Liver (tissue), 9 donors: ENCODE data around the gene RRP8. TPM values are rescaled to one million over a fixed set of nuclear protein-coding genes. Genes with fewer than 3 reads are reported as not detected.
A peak's percentile ranks its signal among the peaks of the same experiment; 100 is the strongest.

Experiments used
- DNase-seq: peaks from one replicate; pipeline ENCODE4 v3.0.0-alpha.2; 2017; ENCODE audit warnings: low spot score
- H3K27ac ChIP-seq, 2 donors: one replicate each; pipeline ENCODE4 v1.7.0; 2013; ENCODE audit warnings: inconsistent platforms in 2 of 2, low read length in 2 of 2, control low read depth in 1 of 2, low read depth in 1 of 2, mild to moderate bottlenecking in 1 of 2
- H3K27me3 ChIP-seq, 4 donors: one replicate each; pipeline versions ENCODE4 v1.6.1 to v1.7.0; 2013; ENCODE audit warnings: low read length in 3 of 4, inconsistent platforms in 1 of 4, mild to moderate bottlenecking in 1 of 4, moderate library complexity in 1 of 4; ENCODE audit not compliant: control insufficient read depth in 4 of 4, insufficient read depth in 4 of 4
- H3K36me3 ChIP-seq, 4 donors: one replicate each; pipeline versions ENCODE4 v1.6.1 to v1.7.0; 2013; ENCODE audit warnings: low read length in 3 of 4, mild to moderate bottlenecking in 3 of 4, low read depth in 1 of 4, moderate library complexity in 1 of 4; ENCODE audit not compliant: control insufficient read depth in 4 of 4, insufficient read depth in 3 of 4
- H3K4me1 ChIP-seq, 4 donors: one replicate each; pipeline versions ENCODE4 v1.6.1 to v1.7.0; 2013; ENCODE audit warnings: low read length in 3 of 4, mild to moderate bottlenecking in 3 of 4, moderate library complexity in 1 of 4; ENCODE audit not compliant: control insufficient read depth in 4 of 4, insufficient read depth in 4 of 4
- H3K4me3 ChIP-seq, 3 donors: one replicate each; pipeline versions ENCODE4 v1.6.1 to v1.7.0; 2013; ENCODE audit warnings: low read length in 3 of 3, control low read depth in 1 of 3, low read depth in 1 of 3, mild to moderate bottlenecking in 1 of 3
- H3K9ac ChIP-seq, 2 donors: one replicate each; pipeline ENCODE4 v1.7.0; 2013; ENCODE audit warnings: low read length in 2 of 2, mild to moderate bottlenecking in 2 of 2, moderate library complexity in 2 of 2, control low read depth in 1 of 2, low read depth in 1 of 2
- H3K9me3 ChIP-seq, 4 donors: one replicate each; pipeline versions ENCODE4 v1.6.1 to v1.7.0; 2013; ENCODE audit warnings: low read length in 3 of 4; ENCODE audit not compliant: control insufficient read depth in 4 of 4
- EGR1 ChIP-seq, 2 donors: IDR thresholded peaks; 2 replicates each; pipeline ENCODE4 v1.6.1; 2016 to 2018; ENCODE audit warnings: antibody characterized with exemption in 2 of 2, low read depth in 2 of 2
- FOXA1 ChIP-seq: IDR thresholded peaks from 2 replicates; pipeline ENCODE4 v1.6.1; 2016; ENCODE audit warnings: antibody characterized with exemption
- GABPA ChIP-seq, 2 donors: IDR thresholded peaks in 1 of 2; conservative IDR thresholded peaks in 1 of 2; 2 replicates each; pipeline ENCODE4 v1.6.1; 2016; ENCODE audit warnings: antibody characterized with exemption in 2 of 2, mild to moderate bottlenecking in 1 of 2, moderate library complexity in 1 of 2
- HNF4A ChIP-seq, 2 donors: conservative IDR thresholded peaks; 2 replicates each; pipeline ENCODE4 v1.6.1; 2016; ENCODE audit warnings: antibody characterized with exemption in 2 of 2, mild to moderate bottlenecking in 2 of 2
- HNF4G ChIP-seq: IDR thresholded peaks from 2 replicates; pipeline ENCODE4 v1.6.1; 2016; ENCODE audit warnings: antibody characterized with exemption
- JUND ChIP-seq, 2 donors: IDR thresholded peaks; 2 replicates each; pipeline ENCODE4 v1.6.1; 2016; ENCODE audit warnings: antibody characterized with exemption in 2 of 2
- NR2F2 ChIP-seq: IDR thresholded peaks from 2 replicates; pipeline ENCODE4 v1.6.1; 2016; ENCODE audit warnings: antibody characterized with exemption
- RAD21 ChIP-seq, 2 donors: IDR thresholded peaks; 2 replicates each; pipeline ENCODE4 v1.6.1; 2016; ENCODE audit warnings: antibody characterized with exemption in 2 of 2, mild to moderate bottlenecking in 2 of 2
- RXRA ChIP-seq, 2 donors: IDR thresholded peaks; 2 replicates each; pipeline ENCODE4 v1.6.1; 2017 to 2018; ENCODE audit warnings: antibody characterized with exemption in 2 of 2, mild to moderate bottlenecking in 1 of 2
- SP1 ChIP-seq: IDR thresholded peaks from 2 replicates; pipeline ENCODE4 v1.6.1; 2018; ENCODE audit warnings: antibody characterized with exemption, mild to moderate bottlenecking
- TAF1 ChIP-seq: conservative IDR thresholded peaks from 2 replicates; pipeline ENCODE4 v1.6.1; 2016; ENCODE audit warnings: antibody characterized with exemption, mild to moderate bottlenecking
- YY1 ChIP-seq: IDR thresholded peaks from 2 replicates; pipeline ENCODE4 v1.6.1; 2016; ENCODE audit warnings: antibody characterized with exemption, mild to moderate bottlenecking
- WGBS: extraction: QIAGEN DNeasy Blood & Tissue Kit; methylation state at CpG from one replicate; pipeline ENCODE4 v1.1.7; 2013; 5-methylcytosine and 5-hydroxymethylcytosine counted together
- polyA plus RNA-seq, 2 donors: library from polyadenylated mRNA; stranded (reverse) in 1 of 2; unstranded in 1 of 2; fragments of 200-250 nt in 1 of 2; fragments of >200 nt in 1 of 2; fragmentation: Nextera tagmentation in 1 of 2; extraction: Ambion mirVana in 1 of 2; gene quantifications; one replicate each; pipeline versions ENCODE4 v1.2.1 to v1.2.3, GENCODE V29; 2013 to 2015
- total RNA-seq, 2 donors: library from RNA; depleted of rRNA; stranded (reverse); fragments of >200 nt; gene quantifications; one replicate each; pipeline ENCODE4 v1.2.3, GENCODE V29; 2014
- TF ChIP-seq, protein P1 (sequence below): IDR thresholded peaks from 2 replicates; pipeline ENCODE4 v1.6.1; 2016; ENCODE audit warnings: antibody characterized with exemption
- TF ChIP-seq, protein P2 (sequence below): IDR thresholded peaks from 2 replicates; pipeline ENCODE4 v1.6.1; 2016; ENCODE audit warnings: antibody characterized with exemption
- TF ChIP-seq, protein P3 (sequence below): IDR thresholded peaks from 2 replicates; pipeline ENCODE4 v1.6.1; 2016; ENCODE audit warnings: antibody characterized with exemption
- TF ChIP-seq, protein P4 (sequence below): IDR thresholded peaks from 2 replicates; pipeline ENCODE4 v1.6.1; 2016; ENCODE audit warnings: antibody characterized with exemption, mild to moderate bottlenecking
- TF ChIP-seq, protein P5 (sequence below): fragments of 150-350 bp; IDR thresholded peaks from 2 replicates; pipeline ENCODE4 v1.5.1; 2017; ENCODE audit warnings: improper control_type of control experiment, low read depth, low read length; ENCODE audit not compliant: missing input control
- donor health status: healthy.
- donor health status: healthy.
- donor health status: healthy.
- donor health status: healthy.
- donor health status: healthy.

RRP8 gene
- total and polyA plus RNA-seq, 4 donors = 10.3 to 12.6 (median 11.2) TPM

DNA sequence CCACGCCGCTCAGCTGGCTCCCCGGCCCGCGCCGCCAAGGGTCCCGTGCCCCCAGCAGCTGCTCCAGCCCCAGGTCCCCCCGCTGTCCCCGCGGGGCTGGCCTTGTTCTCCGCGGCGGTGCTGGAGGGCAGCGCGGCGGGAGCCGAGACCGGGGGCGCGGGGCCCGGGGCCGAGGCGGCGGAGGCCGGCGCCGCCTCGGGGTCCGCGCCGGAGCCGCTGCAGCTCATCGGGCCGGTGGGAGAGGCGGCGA, 8.5 kb upstream of the RRP8 start:
- peaks cover 1 to 28% (median 19%) of the 10 kb centered on the region in 4 donors for H3K4me1 ChIP-seq
- no peaks in the 10 kb centered on the region for H3K9me3 ChIP-seq
- WGBS = 3% methylated on average over 36 of the region's 36 CpGs

DNA sequence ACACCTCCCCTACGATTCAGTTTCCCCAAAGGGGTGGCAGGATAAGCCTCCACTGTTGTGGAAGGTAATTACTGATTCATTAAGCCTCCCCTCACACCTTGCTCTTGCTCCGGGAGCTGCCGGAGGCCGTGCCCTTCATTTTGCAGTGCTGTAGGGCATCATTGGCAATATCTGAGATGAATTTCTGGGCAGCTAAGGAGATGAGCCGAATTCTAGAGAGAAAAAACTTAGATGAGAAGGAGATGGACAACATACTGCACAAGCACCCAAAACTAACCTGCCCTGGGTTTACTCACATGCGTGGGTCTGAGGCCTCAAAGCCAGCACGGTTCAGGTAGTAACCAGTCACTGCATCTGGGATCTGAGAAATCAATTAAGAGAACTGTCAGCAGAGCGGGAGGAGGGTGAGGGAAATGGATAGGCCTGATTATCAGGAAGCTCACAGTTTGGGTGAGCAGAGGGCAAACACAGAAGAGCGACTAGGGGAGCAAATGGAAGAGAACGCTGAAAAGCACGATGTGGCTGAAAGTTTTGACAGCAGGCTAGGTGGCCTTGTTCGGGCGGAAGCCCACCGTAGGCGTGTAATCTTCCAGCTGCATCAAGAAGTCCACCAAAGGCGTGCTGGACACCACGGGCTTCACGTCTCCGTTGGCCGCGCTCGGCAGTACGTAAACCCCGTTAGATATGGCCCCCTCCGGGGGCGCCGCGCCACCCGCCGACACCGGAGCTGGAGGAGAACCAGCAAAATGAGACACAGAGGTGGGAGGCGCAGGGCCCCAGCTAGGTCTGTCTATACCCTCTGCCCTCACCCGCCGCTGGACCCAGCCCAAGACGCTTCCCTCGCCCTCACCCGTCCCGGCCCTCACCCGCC, 7.9 kb upstream of the RRP8 start:
- DNase-seq = no peak
- peak overlapping the region; percentile 79 to 83 (median 82) for H3K4me3 ChIP-seq
- H3K27ac ChIP-seq = peak overlapping the region; percentile 84 to 96
- H3K27me3 ChIP-seq = no peaks in the 10 kb centered on the region
- H3K9ac ChIP-seq = peak overlapping the region; percentile 64 to 87
- H3K36me3 ChIP-seq = peaks cover 14 to 43% (median 37%) of the 10 kb centered on the region in 4 donors
- TF ChIP-seq YY1 = no peak
- no peak for TF ChIP-seq FOXA1
- TF ChIP-seq SP1 = no peak
- TF ChIP-seq TAF1 = no peak
- no peak for TF ChIP-seq NR2F2
- no peak for TF ChIP-seq RAD21 (IDR thresholded peaks at IDR 0.05)
- TF ChIP-seq EGR1 (IDR thresholded peaks at IDR 0.05; ENCODE audit: low read depth in 2 of 2) = no peak
- TF ChIP-seq, protein P1, sequence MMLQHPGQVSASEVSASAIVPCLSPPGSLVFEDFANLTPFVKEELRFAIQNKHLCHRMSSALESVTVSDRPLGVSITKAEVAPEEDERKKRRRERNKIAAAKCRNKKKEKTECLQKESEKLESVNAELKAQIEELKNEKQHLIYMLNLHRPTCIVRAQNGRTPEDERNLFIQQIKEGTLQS = no peak
- TF ChIP-seq JUND (IDR thresholded peaks at IDR 0.05) = no peak
- TF ChIP-seq, protein P2, sequence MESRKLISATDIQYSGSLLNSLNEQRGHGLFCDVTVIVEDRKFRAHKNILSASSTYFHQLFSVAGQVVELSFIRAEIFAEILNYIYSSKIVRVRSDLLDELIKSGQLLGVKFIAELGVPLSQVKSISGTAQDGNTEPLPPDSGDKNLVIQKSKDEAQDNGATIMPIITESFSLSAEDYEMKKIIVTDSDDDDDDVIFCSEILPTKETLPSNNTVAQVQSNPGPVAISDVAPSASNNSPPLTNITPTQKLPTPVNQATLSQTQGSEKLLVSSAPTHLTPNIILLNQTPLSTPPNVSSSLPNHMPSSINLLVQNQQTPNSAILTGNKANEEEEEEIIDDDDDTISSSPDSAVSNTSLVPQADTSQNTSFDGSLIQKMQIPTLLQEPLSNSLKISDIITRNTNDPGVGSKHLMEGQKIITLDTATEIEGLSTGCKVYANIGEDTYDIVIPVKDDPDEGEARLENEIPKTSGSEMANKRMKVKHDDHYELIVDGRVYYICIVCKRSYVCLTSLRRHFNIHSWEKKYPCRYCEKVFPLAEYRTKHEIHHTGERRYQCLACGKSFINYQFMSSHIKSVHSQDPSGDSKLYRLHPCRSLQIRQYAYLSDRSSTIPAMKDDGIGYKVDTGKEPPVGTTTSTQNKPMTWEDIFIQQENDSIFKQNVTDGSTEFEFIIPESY = no peak
- TF ChIP-seq, protein P3, sequence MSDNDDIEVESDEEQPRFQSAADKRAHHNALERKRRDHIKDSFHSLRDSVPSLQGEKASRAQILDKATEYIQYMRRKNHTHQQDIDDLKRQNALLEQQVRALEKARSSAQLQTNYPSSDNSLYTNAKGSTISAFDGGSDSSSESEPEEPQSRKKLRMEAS = no peak
- no peak for TF ChIP-seq HNF4G
- WGBS = 14% methylated on average over 39 of the region's 39 CpGs
- H3K9me3 ChIP-seq = no peaks in the 10 kb centered on the region
- H3K4me1 ChIP-seq = peaks cover 2 to 33% (median 25%) of the 10 kb centered on the region in 4 donors

More for the DNA sequence above, 8.5 kb upstream of the RRP8 start:
- DNase-seq = no peak
- Histone ChIP-seq H3K4me3 (peak overlapping the region; percentile 79 to 83 (median 82)), H3K36me3 (peaks cover 14 to 43% (median 37%) of the 10 kb centered on the region in 4 donors), H3K9ac (peak overlapping the region in 1 of 2 donors; percentile 87), H3K27ac (peak overlapping the region; percentile 84 to 96), H3K27me3 (no peaks in the 10 kb centered on the region)
- TF ChIP-seq GABPA (IDR thresholded peaks at IDR 0.05 in 1 of 2, conservative IDR thresholded peaks at IDR 0.05 in 1 of 2) (no peak), EGR1 (IDR thresholded peaks at IDR 0.05; ENCODE audit: low read depth in 2 of 2) (no peak), HNF4A (conservative IDR thresholded peaks at IDR 0.05) (no peak)

DNA sequence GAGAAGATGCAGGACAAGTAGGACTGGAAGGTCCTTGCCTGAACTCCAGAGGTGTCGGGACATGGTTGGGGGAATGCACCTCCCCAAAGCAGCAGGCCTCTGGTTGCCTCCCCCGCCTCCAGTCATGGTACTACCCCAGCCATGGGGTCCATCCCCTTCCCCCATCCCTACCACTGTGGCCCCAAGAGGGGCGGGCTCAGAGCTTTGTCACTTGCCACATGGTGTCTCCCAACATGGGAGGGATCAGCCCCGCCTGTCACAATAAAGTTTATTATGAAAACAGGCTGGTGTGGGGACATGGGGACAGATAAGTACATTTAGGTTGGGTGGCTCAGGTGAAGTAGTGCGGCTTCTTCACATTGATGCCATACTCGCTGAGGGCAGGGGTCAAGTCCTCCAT, 7.2 kb upstream of the RRP8 start:
- Histone ChIP-seq H3K9me3 (no peaks in the 10 kb centered on the region), H3K4me3 (no peak overlapping the region), H3K36me3 (peaks cover 14 to 39% (median 36%) of the 10 kb centered on the region in 4 donors), H3K4me1 (peaks cover 2 to 36% (median 27%) of the 10 kb centered on the region in 4 donors), H3K27ac (no peak overlapping the region), H3K9ac (no peak overlapping the region), H3K27me3 (no peaks in the 10 kb centered on the region)
- DNase-seq = no peak
- WGBS = 95% methylated on average over 6 of the region's 6 CpGs
- no peak for TF ChIP-seq EGR1 (IDR thresholded peaks at IDR 0.05; ENCODE audit: low read depth in 2 of 2)
- TF ChIP-seq, protein P3 = no peak
- TF ChIP-seq, protein P1 = no peak
- no peak for TF ChIP-seq FOXA1
- no peak for TF ChIP-seq GABPA (IDR thresholded peaks at IDR 0.05 in 1 of 2, conservative IDR thresholded peaks at IDR 0.05 in 1 of 2)
- TF ChIP-seq, protein P4, sequence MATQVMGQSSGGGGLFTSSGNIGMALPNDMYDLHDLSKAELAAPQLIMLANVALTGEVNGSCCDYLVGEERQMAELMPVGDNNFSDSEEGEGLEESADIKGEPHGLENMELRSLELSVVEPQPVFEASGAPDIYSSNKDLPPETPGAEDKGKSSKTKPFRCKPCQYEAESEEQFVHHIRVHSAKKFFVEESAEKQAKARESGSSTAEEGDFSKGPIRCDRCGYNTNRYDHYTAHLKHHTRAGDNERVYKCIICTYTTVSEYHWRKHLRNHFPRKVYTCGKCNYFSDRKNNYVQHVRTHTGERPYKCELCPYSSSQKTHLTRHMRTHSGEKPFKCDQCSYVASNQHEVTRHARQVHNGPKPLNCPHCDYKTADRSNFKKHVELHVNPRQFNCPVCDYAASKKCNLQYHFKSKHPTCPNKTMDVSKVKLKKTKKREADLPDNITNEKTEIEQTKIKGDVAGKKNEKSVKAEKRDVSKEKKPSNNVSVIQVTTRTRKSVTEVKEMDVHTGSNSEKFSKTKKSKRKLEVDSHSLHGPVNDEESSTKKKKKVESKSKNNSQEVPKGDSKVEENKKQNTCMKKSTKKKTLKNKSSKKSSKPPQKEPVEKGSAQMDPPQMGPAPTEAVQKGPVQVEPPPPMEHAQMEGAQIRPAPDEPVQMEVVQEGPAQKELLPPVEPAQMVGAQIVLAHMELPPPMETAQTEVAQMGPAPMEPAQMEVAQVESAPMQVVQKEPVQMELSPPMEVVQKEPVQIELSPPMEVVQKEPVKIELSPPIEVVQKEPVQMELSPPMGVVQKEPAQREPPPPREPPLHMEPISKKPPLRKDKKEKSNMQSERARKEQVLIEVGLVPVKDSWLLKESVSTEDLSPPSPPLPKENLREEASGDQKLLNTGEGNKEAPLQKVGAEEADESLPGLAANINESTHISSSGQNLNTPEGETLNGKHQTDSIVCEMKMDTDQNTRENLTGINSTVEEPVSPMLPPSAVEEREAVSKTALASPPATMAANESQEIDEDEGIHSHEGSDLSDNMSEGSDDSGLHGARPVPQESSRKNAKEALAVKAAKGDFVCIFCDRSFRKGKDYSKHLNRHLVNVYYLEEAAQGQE = no peak
- TF ChIP-seq SP1 = no peak
- TF ChIP-seq TAF1 = no peak
- TF ChIP-seq RXRA (IDR thresholded peaks at IDR 0.05) = no peak
- no peak for TF ChIP-seq HNF4A (conservative IDR thresholded peaks at IDR 0.05)
- TF ChIP-seq, protein P5, sequence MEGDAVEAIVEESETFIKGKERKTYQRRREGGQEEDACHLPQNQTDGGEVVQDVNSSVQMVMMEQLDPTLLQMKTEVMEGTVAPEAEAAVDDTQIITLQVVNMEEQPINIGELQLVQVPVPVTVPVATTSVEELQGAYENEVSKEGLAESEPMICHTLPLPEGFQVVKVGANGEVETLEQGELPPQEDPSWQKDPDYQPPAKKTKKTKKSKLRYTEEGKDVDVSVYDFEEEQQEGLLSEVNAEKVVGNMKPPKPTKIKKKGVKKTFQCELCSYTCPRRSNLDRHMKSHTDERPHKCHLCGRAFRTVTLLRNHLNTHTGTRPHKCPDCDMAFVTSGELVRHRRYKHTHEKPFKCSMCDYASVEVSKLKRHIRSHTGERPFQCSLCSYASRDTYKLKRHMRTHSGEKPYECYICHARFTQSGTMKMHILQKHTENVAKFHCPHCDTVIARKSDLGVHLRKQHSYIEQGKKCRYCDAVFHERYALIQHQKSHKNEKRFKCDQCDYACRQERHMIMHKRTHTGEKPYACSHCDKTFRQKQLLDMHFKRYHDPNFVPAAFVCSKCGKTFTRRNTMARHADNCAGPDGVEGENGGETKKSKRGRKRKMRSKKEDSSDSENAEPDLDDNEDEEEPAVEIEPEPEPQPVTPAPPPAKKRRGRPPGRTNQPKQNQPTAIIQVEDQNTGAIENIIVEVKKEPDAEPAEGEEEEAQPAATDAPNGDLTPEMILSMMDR = no peak
- TF ChIP-seq HNF4G = no peak
